Epithelial cell of proximal tubule (primary cell): ENCODE measurements around the gene ZNF83. TPM values are rescaled to one million over a fixed set of nuclear protein-coding genes. Genes with fewer than 3 reads are reported as not detected.

Source experiments
- DNase-seq: peaks from one replicate; pipeline ENCODE4 v3.0.0-alpha.2; 2011; ENCODE audit warnings: low read depth
- H3K4me3 ChIP-seq: 2 replicates; pipeline ENCODE4 v1.5.1; 2011; ENCODE audit warnings: low read depth, mild to moderate bottlenecking, low read length
- total RNA-seq: library from RNA; depleted of rRNA; stranded (reverse); fragments of >200 nt; gene quantifications from 2 replicates; pipeline ENCODE4 v1.2.3, GENCODE V29; 2015
- TF ChIP-seq, protein P1 (sequence below): conservative IDR thresholded peaks from 2 replicates; pipeline ENCODE4 v1.5.1; 2012; ENCODE audit warnings: low read depth, mild to moderate bottlenecking, low read length

The ZNF83 gene
- total RNA-seq, 1 donor from 2014 or later: 46.5 TPM

DNA sequence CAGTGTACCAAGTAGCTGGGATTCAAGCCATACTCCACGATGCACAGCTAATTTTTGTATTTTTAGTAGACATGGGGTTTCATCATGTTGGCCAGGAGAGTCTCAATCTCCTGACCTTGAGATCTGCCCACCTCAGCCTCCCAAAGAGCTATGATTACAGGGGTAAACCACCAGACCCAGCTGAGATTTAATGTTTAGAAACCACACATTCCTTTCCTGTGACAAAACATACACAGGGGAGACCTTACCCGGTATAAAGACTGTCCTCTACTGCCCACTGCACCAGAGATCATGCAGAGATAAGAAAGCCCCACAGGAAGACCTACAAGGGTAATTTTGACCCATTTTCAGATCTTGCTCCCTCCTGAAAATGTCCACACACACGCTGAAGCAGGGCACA, 22.8 kb upstream of the ZNF83 start:
- no peak for DNase-seq
- H3K4me3 ChIP-seq: no peak overlapping the region
- TF ChIP-seq, protein P1, sequence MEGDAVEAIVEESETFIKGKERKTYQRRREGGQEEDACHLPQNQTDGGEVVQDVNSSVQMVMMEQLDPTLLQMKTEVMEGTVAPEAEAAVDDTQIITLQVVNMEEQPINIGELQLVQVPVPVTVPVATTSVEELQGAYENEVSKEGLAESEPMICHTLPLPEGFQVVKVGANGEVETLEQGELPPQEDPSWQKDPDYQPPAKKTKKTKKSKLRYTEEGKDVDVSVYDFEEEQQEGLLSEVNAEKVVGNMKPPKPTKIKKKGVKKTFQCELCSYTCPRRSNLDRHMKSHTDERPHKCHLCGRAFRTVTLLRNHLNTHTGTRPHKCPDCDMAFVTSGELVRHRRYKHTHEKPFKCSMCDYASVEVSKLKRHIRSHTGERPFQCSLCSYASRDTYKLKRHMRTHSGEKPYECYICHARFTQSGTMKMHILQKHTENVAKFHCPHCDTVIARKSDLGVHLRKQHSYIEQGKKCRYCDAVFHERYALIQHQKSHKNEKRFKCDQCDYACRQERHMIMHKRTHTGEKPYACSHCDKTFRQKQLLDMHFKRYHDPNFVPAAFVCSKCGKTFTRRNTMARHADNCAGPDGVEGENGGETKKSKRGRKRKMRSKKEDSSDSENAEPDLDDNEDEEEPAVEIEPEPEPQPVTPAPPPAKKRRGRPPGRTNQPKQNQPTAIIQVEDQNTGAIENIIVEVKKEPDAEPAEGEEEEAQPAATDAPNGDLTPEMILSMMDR: no peak

DNA sequence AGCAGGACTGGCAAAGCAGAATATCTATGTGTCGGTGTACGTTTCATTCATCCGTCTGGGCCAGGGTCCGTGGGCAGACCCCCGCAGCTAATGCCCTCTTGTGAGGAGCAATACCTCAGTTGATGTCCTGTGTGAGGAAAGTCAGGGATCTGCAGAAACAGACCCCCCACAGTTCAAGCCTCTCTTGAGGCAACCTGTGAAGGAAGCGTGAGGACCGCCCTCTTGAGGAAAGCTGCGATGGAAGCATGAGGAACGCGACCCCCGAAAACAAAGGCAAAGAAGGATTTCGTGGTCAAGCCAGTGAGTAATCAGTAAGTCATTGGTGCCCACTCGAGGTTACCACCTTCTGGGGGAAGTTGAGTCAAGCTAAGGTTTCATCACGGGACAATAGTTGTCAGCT, 20.9 kb upstream of the ZNF83 start:
- TF ChIP-seq, protein P1: no peak
- H3K4me3 ChIP-seq: no peak overlapping the region
- no peak for DNase-seq

- no peak overlapping the region for H3K4me3 ChIP-seq
- TF ChIP-seq, protein P1: no peak
- DNase-seq: no peak
Measured at GRCh38 chr19:52658595-52658994, 20.4 kb upstream of the ZNF83 start.

- no peak overlapping the region for H3K4me3 ChIP-seq
- TF ChIP-seq, protein P1: no peak
- DNase-seq: no peak
Measured at GRCh38 chr19:52653161-52653560, 15.0 kb upstream of the ZNF83 start.

DNA sequence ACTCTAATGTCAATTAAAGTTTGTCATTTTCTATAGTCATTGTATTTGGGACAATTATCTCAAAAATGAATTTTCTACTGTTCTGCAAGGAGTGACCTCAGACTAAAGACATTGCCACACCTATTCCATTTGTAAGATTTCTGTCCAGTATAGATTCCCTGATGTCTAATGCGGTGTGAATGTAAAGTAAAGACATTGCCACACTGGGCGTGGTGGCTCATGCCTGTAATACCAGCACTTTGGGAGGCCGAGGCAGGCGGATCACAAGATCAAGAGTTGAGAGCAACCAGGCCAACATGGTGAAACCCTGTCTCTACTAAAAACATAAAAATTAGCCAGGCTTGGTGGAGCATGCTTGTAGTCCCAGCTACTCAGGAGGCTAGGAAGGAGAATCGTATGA, 13.8 kb upstream of the ZNF83 start:
- H3K4me3 ChIP-seq: no peak overlapping the region
- DNase-seq: no peak
- TF ChIP-seq, protein P1: no peak

- H3K4me3 ChIP-seq: no peak overlapping the region
- TF ChIP-seq, protein P1: no peak
- no peak for DNase-seq
Measured at GRCh38 chr19:52648336-52649016, 10.3 kb upstream of the ZNF83 start.

DNA sequence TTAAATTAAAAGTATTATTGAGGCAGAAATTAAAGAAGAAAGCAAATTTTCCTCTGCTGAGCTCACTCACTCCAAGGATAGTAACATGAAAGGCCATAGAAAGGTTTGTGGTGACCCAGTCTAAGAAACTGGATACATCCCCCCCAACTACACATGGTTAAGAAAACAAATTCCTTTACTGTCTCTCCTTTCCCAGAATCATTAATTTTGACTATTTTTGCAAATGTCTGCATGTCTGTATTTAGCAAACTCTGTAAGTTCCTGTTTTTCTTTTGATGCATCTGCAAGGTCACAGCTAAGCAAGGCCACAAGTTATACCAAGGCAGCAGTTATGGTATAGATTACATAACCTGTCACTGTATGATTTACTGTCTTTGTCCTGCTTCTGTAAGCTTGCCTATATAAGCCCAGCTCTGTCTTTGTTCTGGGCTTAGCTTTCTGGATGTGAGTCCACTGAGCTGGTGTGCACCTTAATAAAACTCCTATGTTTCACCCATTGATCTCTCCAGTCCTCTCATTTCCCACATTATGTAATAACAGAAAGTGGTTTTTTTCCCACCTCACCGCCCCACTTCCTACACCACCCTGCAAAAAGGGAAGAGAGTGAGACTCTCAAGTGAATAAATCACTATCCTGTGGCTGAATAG, 8.5 kb upstream of the ZNF83 start:
- TF ChIP-seq, protein P1: no peak
- no peak for DNase-seq
- no peak overlapping the region for H3K4me3 ChIP-seq
